ENCODE results near the gene MYH9.

The MYH9 gene

DNA sequence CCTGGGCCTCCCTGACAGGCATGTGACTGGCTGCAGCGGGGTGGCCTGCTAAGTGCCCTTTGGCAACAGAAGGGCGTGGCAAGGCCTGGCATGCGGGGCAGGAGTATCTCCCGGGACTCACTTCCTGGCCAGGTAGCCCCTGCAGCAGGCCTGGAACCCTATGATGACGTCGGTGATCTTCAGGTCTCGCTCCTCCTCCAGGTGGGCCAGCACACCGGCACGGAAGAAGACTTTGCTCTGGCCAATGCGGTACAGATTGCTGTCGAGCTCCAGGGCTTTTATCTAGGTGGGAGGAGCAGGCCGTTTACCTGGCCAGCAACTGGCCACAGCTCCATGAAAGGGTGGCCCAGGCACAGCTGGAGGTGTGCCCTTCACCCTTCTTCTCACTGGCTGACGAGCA is 83.9 kb downstream of the MYH9 start:
- TF ChIP-seq, protein P1, sequence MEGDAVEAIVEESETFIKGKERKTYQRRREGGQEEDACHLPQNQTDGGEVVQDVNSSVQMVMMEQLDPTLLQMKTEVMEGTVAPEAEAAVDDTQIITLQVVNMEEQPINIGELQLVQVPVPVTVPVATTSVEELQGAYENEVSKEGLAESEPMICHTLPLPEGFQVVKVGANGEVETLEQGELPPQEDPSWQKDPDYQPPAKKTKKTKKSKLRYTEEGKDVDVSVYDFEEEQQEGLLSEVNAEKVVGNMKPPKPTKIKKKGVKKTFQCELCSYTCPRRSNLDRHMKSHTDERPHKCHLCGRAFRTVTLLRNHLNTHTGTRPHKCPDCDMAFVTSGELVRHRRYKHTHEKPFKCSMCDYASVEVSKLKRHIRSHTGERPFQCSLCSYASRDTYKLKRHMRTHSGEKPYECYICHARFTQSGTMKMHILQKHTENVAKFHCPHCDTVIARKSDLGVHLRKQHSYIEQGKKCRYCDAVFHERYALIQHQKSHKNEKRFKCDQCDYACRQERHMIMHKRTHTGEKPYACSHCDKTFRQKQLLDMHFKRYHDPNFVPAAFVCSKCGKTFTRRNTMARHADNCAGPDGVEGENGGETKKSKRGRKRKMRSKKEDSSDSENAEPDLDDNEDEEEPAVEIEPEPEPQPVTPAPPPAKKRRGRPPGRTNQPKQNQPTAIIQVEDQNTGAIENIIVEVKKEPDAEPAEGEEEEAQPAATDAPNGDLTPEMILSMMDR (conservative IDR thresholded peaks at IDR 0.05; ENCODE audit: low read length): no peak
- no peak for DNase-seq (ENCODE audit: low read depth)
- H3K4me3 ChIP-seq (ENCODE audit: low read length): no peak overlapping the region

DNA sequence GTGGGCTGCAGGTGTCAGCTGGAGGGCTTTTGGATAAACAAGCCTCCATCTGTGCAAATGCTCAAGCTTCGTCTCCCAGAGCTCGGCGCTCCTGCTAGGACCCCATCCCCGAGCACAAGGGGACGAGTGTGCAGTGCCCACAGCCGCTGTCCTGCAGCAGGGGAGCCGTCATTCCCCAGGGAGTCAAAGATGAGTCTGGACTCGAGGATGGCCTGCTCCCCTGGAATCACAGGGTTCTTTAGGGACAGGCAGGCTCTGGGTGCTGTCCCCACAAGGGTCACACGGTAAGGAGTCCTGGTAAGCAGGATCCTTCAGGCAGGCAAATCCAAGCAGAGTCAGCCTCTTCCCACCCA is 84.7 kb downstream of the MYH9 start:
- TF ChIP-seq, protein P1 (conservative IDR thresholded peaks at IDR 0.05; ENCODE audit: low read length): no peak
- no peak for DNase-seq (ENCODE audit: low read depth)

DNA sequence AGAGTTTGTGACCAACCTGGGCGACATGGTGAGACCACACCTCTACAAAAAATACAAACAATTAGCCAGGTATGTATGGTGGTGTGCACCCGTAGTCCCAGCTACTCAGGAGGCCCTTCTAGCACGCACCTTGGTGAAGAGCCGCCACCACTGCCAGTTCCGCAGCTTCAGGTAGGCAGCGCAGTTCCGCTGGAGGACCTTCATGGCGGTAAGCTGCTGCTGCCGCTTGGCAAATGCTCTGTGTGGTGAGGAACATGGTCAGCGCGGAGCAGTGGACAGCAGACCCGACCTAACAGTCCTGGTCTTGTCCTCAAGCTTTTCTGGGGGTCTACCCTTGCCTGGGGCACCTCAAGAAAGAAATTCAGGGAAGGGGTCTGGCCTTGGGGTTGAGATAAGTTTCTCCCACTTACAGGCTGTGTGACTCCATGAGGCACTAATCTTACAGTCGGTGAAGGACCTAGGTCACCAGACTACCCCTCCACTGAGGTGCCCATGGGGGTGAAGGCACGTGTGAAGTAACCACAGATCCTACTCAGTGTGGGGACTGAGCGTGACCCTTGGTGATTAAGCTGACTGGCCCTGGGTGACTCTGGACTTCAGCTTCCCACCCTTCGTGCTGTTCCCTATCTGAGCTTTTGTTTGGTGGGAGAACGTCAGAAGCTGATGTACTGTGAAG is 85.2 kb downstream of the MYH9 start:
- DNase-seq (ENCODE audit: low read depth): no peak
- no peak overlapping the region for H3K4me3 ChIP-seq (ENCODE audit: low read length)
- TF ChIP-seq, protein P1 (conservative IDR thresholded peaks at IDR 0.05; ENCODE audit: low read length): no peak

More for the DNA sequence above, 84.7 kb downstream of the MYH9 start:
- H3K4me3 ChIP-seq (ENCODE audit: low read length): no peak overlapping the region

DNA sequence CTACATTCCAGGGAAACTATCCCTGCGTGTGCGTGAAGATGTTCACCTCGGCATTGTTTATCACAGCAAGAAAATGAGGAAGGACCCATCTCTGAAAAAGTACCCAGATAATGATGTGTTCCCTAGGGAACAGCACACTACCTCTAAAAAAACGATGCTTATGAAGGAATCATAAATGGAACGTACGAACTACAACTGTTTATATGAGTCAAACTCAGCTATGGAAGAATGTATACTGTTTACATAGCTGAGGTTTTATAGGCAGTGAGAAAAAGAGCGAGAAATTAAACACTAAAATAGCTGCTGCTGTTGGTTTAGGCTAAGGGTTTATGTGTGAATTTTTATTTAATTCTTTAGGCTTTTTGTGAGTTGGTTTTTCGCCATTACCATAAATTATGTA is 85.9 kb downstream of the MYH9 start:
- no peak overlapping the region for H3K4me3 ChIP-seq (ENCODE audit: low read length)
- no peak for DNase-seq (ENCODE audit: low read depth)
- TF ChIP-seq, protein P1 (conservative IDR thresholded peaks at IDR 0.05; ENCODE audit: low read length): no peak

DNA sequence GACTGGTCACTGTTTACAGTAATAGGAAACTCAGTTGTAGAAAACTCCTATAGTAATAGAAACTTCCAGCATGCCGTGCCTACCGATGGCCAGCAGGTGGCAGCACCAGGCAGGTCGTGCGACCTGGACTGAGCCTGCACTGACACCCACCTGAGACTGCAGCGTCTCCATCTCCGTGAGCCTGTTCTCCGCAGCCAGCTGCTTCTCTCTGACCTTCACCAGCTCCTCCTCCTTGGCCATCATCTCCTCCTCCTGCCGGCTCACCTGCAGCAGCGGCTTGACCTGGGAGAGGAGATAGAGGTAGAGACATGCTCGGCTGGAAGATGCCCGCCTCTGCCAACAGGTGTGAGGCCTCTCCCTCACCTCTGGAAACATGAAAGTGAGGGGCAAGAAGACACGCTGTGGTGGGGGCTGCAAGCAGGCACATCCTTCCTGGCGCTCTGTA is 86.4 kb downstream of the MYH9 start:
- TF ChIP-seq, protein P1 (conservative IDR thresholded peaks at IDR 0.05; ENCODE audit: low read length): peak; percentile 91
- H3K4me3 ChIP-seq (ENCODE audit: low read length): no peak overlapping the region
- peak; percentile 52 for DNase-seq (ENCODE audit: low read depth)

DNA sequence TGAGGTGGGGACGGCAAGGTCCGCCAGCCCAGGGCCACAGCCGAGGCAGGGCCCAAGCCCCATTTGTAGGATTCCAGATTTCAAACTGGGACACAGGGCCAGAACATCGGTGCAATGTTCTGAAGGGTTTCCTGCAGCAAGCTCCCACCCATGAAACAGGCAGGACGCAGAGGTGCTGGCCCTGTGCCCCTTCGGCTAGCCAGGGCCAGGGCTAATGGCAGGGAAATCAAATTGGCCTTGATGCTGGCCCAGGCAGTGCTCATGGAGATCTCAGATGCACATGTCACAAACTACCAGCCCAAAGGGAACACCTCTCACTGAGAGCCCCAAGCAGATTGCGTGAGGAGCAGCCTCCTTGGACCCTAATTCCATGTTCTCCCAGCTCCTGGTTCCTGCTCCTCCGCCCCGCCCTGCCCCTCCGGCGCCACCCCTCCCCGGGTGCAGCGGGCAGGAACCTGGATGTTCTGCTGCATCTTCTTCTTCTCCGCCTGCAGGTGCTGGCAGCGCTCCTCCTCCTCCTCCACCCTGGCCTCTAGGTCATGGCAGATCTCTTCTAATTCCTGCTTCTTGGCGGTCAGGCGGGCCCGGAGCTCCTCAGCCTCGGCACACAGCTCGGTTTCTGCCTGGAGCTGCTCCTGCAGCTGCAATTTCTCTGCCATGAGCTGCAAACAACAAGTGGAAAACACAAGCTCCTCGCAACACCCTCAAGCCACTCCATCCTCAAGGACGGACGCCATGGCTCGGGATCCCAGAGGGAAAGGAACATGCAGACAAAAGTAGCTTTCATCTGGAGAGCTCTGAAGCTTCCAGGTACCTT is 87.2 kb downstream of the MYH9 start:
- DNase-seq (ENCODE audit: low read depth): no peak
- TF ChIP-seq, protein P1 (conservative IDR thresholded peaks at IDR 0.05; ENCODE audit: low read length): no peak
- H3K4me3 ChIP-seq (ENCODE audit: low read length): no peak overlapping the region

DNA sequence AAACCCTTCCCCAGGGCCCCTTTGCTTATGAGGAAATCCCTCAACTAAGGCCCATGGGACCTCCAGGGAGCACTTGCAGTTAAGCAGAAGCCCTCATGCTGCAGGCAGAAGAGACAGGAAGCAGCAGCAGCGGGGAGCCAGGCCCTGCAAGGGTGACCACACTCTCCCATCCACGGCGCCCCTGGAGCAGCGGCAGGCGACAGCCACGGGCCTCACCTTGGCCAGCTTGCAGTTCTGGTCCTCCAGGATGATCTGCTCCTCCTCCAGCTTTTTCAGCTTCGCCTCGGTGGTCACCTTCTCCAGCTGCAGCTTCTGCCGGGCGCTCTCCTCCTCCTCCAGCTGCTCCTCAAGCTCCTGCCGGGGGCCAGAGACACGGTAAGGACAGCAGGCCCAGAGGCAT is 87.9 kb downstream of the MYH9 start:
- H3K4me3 ChIP-seq (ENCODE audit: low read length): no peak overlapping the region
- TF ChIP-seq, protein P1 (conservative IDR thresholded peaks at IDR 0.05; ENCODE audit: low read length): no peak
- no peak for DNase-seq (ENCODE audit: low read depth)

All from AG10803 (cell line).